Loucy (cell line): Measurements from ENCODE around the gene ARHGEF26.

Experiments used
- H2AFZ ChIP-seq: fragments of 200-600 bp; sonication (generic); 2 replicates; pipeline ENCODE4 v1.6.0; 2016; ENCODE audit warnings: antibody characterized with exemption, mild to moderate bottlenecking, low read length, moderate library complexity
- H3F3A ChIP-seq: fragments of 200-600 bp; 2 replicates; pipeline ENCODE4 v1.6.0; 2016; ENCODE audit warnings: antibody characterized with exemption, low read depth, mild to moderate bottlenecking
- H3K27me3 ChIP-seq: fragments of 200-600 bp; sonication (generic); 2 replicates; pipeline ENCODE4 v1.6.1; 2014; ENCODE audit warnings: low read length, mild to moderate bottlenecking; ENCODE audit not compliant: insufficient read depth, poor library complexity, severe bottlenecking
- H3K36me3 ChIP-seq: fragments of 200-600 bp; sonication (generic); 2 replicates; pipeline ENCODE4 v1.6.1; 2016; ENCODE audit warnings: low read length; ENCODE audit not compliant: insufficient read depth
- H3K4me1 ChIP-seq: fragments of 200-600 bp; sonication (generic); 2 replicates; pipeline ENCODE4 v1.5.1; 2014; ENCODE audit warnings: low read length, mild to moderate bottlenecking; ENCODE audit not compliant: insufficient read depth, poor library complexity, severe bottlenecking
- H3K4me2 ChIP-seq: fragments of 200-600 bp; sonication (generic); 2 replicates; pipeline ENCODE4 v1.6.0; 2014; ENCODE audit warnings: antibody characterized with exemption, low read length, low read depth, mild to moderate bottlenecking; ENCODE audit not compliant: poor library complexity, severe bottlenecking
- H3K4me3 ChIP-seq: fragments of 200-600 bp; sonication (generic); 2 replicates; pipeline ENCODE4 v1.5.1; 2014; ENCODE audit warnings: low read length, mild to moderate bottlenecking, mixed read lengths; ENCODE audit not compliant: poor library complexity, severe bottlenecking
- H3K79me2 ChIP-seq: fragments of 200-600 bp; sonication (generic); 2 replicates; pipeline ENCODE4 v1.6.1; 2014; ENCODE audit warnings: low read length; ENCODE audit not compliant: insufficient read depth
- H3K9ac ChIP-seq: fragments of 200-600 bp; sonication (generic); 2 replicates; pipeline ENCODE4 v1.6.0; 2014; ENCODE audit warnings: mild to moderate bottlenecking, low read depth, low read length, moderate library complexity; ENCODE audit not compliant: poor library complexity, severe bottlenecking
- H3K9me2 ChIP-seq: fragments of 200-600 bp; sonication (generic); replicated peaks from 2 replicates; pipeline ENCODE4 v1.6.1; 2016; ENCODE audit warnings: low read depth, low read length, mixed read lengths
- H3K9me3 ChIP-seq: fragments of 200-600 bp; sonication (generic); 2 replicates; pipeline ENCODE4 v1.6.1; 2014; ENCODE audit warnings: mild to moderate bottlenecking, antibody characterized with exemption, low read length, low read depth; ENCODE audit not compliant: insufficient read depth
- H4K20me1 ChIP-seq: fragments of 200-600 bp; sonication (generic); 2 replicates; pipeline ENCODE4 v1.6.0; 2014; ENCODE audit warnings: antibody characterized with exemption, low read length, mild to moderate bottlenecking; ENCODE audit not compliant: insufficient read depth, poor library complexity, severe bottlenecking
- EZH2phosphoT487 ChIP-seq: fragments of 200-600 bp; IDR thresholded peaks from 2 replicates; pipeline ENCODE4 v1.6.1; 2018; ENCODE audit warnings: antibody characterized with exemption, mild to moderate bottlenecking, moderate library complexity, borderline replicate concordance
- TF ChIP-seq, protein P1 (sequence below): fragments of 200-600 bp; sonication (generic); conservative IDR thresholded peaks from 2 replicates; pipeline ENCODE4 v1.5.1; 2014; ENCODE audit warnings: mild to moderate bottlenecking, antibody characterized with exemption, low read length

The ARHGEF26 gene

DNA sequence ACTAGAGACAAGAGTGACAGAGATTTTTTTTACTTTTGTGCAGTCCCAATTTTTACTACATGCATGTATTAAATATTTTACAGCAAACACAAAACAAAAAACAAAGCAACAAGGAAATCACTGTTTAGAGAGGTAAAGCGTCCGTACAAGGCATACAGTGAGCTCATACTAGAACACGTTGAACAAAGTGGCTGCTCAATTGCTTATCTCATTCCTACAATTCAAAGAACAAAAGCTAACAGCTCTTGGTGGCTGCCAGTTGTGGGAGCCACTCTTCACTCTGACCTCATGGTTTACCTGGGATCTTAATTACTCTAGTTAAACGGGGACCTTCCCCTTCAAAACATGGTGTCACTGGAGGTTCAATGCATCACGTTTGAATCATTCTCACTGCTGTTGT lies 7.6 kb upstream of the ARHGEF26 start:
- no peaks in the 10 kb centered on the region for H3F3A ChIP-seq
- H3K9me2 ChIP-seq = no peaks in the 10 kb centered on the region
- TF ChIP-seq EZH2phosphoT487 = no peak
- TF ChIP-seq, protein P1, sequence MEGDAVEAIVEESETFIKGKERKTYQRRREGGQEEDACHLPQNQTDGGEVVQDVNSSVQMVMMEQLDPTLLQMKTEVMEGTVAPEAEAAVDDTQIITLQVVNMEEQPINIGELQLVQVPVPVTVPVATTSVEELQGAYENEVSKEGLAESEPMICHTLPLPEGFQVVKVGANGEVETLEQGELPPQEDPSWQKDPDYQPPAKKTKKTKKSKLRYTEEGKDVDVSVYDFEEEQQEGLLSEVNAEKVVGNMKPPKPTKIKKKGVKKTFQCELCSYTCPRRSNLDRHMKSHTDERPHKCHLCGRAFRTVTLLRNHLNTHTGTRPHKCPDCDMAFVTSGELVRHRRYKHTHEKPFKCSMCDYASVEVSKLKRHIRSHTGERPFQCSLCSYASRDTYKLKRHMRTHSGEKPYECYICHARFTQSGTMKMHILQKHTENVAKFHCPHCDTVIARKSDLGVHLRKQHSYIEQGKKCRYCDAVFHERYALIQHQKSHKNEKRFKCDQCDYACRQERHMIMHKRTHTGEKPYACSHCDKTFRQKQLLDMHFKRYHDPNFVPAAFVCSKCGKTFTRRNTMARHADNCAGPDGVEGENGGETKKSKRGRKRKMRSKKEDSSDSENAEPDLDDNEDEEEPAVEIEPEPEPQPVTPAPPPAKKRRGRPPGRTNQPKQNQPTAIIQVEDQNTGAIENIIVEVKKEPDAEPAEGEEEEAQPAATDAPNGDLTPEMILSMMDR = no peak
- H2AFZ ChIP-seq = no peak overlapping the region
- H3K4me2 ChIP-seq = no peak overlapping the region
- no peaks in the 10 kb centered on the region for H4K20me1 ChIP-seq
- no peaks in the 10 kb centered on the region for H3K79me2 ChIP-seq
- no peaks in the 10 kb centered on the region for H3K36me3 ChIP-seq
- H3K9ac ChIP-seq = no peak overlapping the region
- no peak overlapping the region for H3K4me3 ChIP-seq
- H3K27me3 ChIP-seq = no peaks in the 10 kb centered on the region
- H3K4me1 ChIP-seq = no peaks in the 10 kb centered on the region
- H3K9me3 ChIP-seq = no peaks in the 10 kb centered on the region

DNA sequence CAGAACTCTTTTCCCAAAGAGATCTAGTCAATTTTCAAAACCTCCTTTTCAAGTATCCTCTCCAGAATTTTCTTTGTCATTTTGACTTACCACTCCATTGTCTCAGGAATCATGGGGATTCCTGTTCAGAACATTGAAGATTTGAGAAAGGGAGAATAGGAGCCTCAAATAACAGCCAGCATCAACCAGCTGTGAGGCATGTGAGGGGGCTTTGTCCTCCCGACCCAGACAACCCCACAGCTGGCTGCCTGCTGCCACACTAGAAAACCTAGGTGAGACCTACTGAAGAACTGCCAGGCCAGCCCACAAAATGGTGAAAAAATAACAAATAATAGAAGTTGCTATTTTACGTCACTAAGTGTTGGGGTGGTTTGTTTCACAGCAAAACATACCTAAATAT lies 5.9 kb upstream of the ARHGEF26 start:
- Histone ChIP-seq H2AFZ (no peak overlapping the region), H3K9me2 (no peaks in the 10 kb centered on the region), H3K4me3 (no peak overlapping the region), H3K79me2 (no peaks in the 10 kb centered on the region), H3K27me3 (no peaks in the 10 kb centered on the region), H3K9me3 (no peaks in the 10 kb centered on the region), H3F3A (no peaks in the 10 kb centered on the region), H3K4me2 (no peak overlapping the region), H3K9ac (no peak overlapping the region), H3K4me1 (no peaks in the 10 kb centered on the region), H4K20me1 (no peaks in the 10 kb centered on the region), H3K36me3 (no peaks in the 10 kb centered on the region)
- TF ChIP-seq, protein P1 = no peak
- TF ChIP-seq EZH2phosphoT487 = no peak

DNA sequence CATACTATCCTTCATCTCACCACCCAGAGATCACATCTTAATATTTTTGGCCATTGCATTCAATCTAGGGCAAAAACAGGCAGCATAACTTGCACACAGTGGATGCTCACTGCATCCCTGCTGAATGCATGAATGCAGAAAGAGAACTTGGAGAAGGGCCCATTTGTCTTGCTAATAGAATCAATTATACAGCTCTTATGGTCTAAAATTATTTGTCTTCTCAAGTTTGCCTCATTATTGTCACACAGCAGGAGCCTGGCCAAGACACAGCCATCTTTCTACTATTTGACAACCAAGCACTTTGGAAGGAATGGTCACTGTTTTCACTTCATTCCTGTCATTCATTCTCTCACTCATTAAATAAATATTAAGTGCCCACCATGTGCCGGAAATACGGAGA lies 1.2 kb upstream of the ARHGEF26 start:
- Histone ChIP-seq H3K9me2 (no peaks in the 10 kb centered on the region), H2AFZ (no peak overlapping the region), H3F3A (no peaks in the 10 kb centered on the region; the same call in 1 of the 2 replicates), H3K27me3 (peaks cover 13% of the 10 kb centered on the region), H3K4me2 (no peak overlapping the region), H3K9me3 (no peaks in the 10 kb centered on the region), H3K36me3 (no peaks in the 10 kb centered on the region), H3K4me1 (peaks cover 4% of the 10 kb centered on the region), H4K20me1 (no peaks in the 10 kb centered on the region), H3K4me3 (no peak overlapping the region), H3K79me2 (no peaks in the 10 kb centered on the region), H3K9ac (no peak overlapping the region)
- no peak for TF ChIP-seq EZH2phosphoT487
- TF ChIP-seq, protein P1 = no peak
